Thoracic aorta (tissue), 2 donors: Measurements from ENCODE around the gene CACNA1B. TPM values are rescaled to one million over a fixed set of nuclear protein-coding genes. Genes with fewer than 3 reads are reported as not detected.

Source experiments
- ATAC-seq: fragments of 150-250 bp; one replicate; pipeline ENCODE4 v1.8.0; 2017; ENCODE audit warnings: low read depth; ENCODE audit not compliant: insufficient number of reproducible peaks, low FRiP score
- DNase-seq: peaks from one replicate; pipeline ENCODE4 v3.0.0-alpha.2; 2020; ENCODE audit warnings: low spot score
- H3K27ac ChIP-seq, 2 donors: fragments of 200-600 bp; sonication (generic); 1 replicate in 1 of 2; 2 replicates in 1 of 2; pipeline ENCODE4 v1.5.1; 2016; ENCODE audit warnings: mild to moderate bottlenecking in 2 of 2, moderate library complexity in 2 of 2
- H3K27me3 ChIP-seq: fragments of 200-600 bp; sonication (generic); replicated peaks from 2 replicates; pipeline ENCODE4 v1.6.0; 2016; ENCODE audit warnings: mild to moderate bottlenecking; ENCODE audit not compliant: insufficient read depth
- H3K36me3 ChIP-seq: fragments of 200-600 bp; sonication (generic); one replicate; pipeline ENCODE4 v1.5.1; 2016
- H3K4me1 ChIP-seq, 2 donors: fragments of 200-600 bp; sonication (generic); 1 replicate in 1 of 2; 2 replicates in 1 of 2; pipeline versions ENCODE4 v1.5.1 to v1.6.0; 2016; ENCODE audit warnings: low read depth in 2 of 2, mild to moderate bottlenecking in 1 of 2; ENCODE audit not compliant: control insufficient read depth in 1 of 2
- H3K4me3 ChIP-seq: fragments of 200-600 bp; sonication (generic); 2 replicates; pipeline ENCODE4 v1.5.1; 2016; ENCODE audit warnings: mild to moderate bottlenecking
- H3K9me3 ChIP-seq: fragments of 200-600 bp; sonication (generic); 2 replicates; pipeline ENCODE4 v1.5.1; 2016
- CTCF ChIP-seq: fragments of 200-600 bp; sonication (generic); IDR thresholded peaks from one replicate; pipeline ENCODE4 v1.5.1; 2019; ENCODE audit warnings: antibody characterized with exemption
- total RNA-seq, 2 donors: library from RNA; depleted of rRNA; stranded (reverse); fragments of >200 nt; gene quantifications; one replicate each; pipeline versions ENCODE4 v1.1.0 to v1.2.3, GENCODE V29; 2016

Gene CACNA1B
- total RNA-seq, 2 donors from 2014 or later: 0.07 to 0.14 TPM

- no peaks in the 10 kb centered on the region for H3K4me1 ChIP-seq
- no peaks in the 10 kb centered on the region for H3K36me3 ChIP-seq
- no peaks in the 10 kb centered on the region for H3K27me3 ChIP-seq
- ATAC-seq (no peak), DNase-seq (no peak)
- H3K9me3 ChIP-seq: no peaks in the 10 kb centered on the region
- TF ChIP-seq CTCF: no peak
- no peak overlapping the region for H3K27ac ChIP-seq
- no peak overlapping the region for H3K4me3 ChIP-seq
Observed at GRCh38 chr9:138114501-138115245, 237.1 kb downstream of the CACNA1B start.

GRCh38 chr9:138115506-138115905 is 237.9 kb downstream of the CACNA1B start:
- no peak for TF ChIP-seq CTCF
- H3K4me3 ChIP-seq: no peak overlapping the region
- DNase-seq: no peak
- H3K27me3 ChIP-seq: no peaks in the 10 kb centered on the region
- H3K9me3 ChIP-seq: no peaks in the 10 kb centered on the region
- no peak overlapping the region for H3K27ac ChIP-seq
- no peaks in the 10 kb centered on the region for H3K4me1 ChIP-seq
- no peak for ATAC-seq
- H3K36me3 ChIP-seq: no peaks in the 10 kb centered on the region

GRCh38 chr9:138116521-138116920 is 238.9 kb downstream of the CACNA1B start:
- DNase-seq (no peak), ATAC-seq (no peak)
- no peak for TF ChIP-seq CTCF
- Histone ChIP-seq H3K4me3 (no peak overlapping the region), H3K9me3 (no peaks in the 10 kb centered on the region), H3K27ac (no peak overlapping the region), H3K36me3 (no peaks in the 10 kb centered on the region), H3K27me3 (no peaks in the 10 kb centered on the region), H3K4me1 (no peaks in the 10 kb centered on the region)

DNA sequence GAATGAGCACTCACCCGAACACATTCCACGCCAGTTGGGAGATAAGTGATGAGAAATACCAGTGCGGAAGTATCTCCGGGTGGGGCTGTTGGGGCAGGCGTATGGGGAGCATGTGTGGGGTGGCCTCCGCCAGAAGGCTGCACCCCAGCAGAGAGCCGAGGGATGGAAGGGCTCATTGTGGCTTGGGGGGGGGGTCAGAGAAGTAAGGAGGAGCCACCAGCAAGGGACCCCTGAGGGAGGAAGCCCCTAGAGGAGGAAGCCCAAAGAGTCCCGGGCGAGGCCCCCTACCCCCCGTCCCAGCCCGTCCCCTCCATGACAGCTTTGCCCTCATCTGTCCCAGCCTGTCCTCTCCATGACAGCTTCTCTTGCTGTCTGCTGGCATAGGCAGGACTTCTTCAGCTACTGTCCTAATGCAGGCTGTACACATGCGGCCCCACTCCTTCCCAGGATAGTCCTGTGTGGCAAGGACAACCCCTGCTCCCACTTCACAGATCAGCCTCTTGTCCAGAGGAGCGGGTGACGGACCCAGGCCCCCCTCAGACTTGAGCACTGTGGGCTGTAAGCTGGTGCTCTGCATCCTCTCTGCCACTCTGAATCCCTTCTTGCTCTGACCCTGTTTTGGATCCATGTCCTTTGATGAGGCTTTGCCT is 239.6 kb downstream of the CACNA1B start:
- Histone ChIP-seq H3K4me1 (no peaks in the 10 kb centered on the region), H3K9me3 (no peaks in the 10 kb centered on the region), H3K36me3 (no peaks in the 10 kb centered on the region), H3K4me3 (no peak overlapping the region), H3K27ac (no peak overlapping the region), H3K27me3 (no peaks in the 10 kb centered on the region)
- DNase-seq: no peak
- TF ChIP-seq CTCF: no peak
- no peak for ATAC-seq

DNA sequence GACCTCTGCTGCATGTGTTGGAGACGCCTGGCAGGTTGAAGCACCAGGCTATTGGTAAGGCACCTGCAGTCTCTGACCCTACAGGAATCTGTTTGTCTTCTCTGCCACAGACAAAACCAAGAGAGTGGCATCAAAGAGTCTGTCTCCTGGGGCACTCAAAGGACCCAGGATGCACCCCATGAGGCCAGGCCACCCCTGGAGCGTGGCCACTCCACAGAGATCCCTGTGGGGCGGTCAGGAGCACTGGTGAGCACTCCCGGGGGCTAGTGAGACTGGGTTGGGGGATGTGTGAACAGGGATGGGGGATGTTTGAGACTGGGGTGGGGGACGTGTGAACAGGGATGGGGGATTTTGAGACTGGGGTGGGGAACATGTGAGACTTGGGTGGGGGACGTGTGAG is 240.3 kb downstream of the CACNA1B start:
- H3K27me3 ChIP-seq: no peaks in the 10 kb centered on the region
- DNase-seq (no peak), ATAC-seq (no peak)
- TF ChIP-seq CTCF: no peak
- no peak overlapping the region for H3K4me3 ChIP-seq
- no peaks in the 10 kb centered on the region for H3K4me1 ChIP-seq
- H3K9me3 ChIP-seq: no peaks in the 10 kb centered on the region
- H3K27ac ChIP-seq: no peak overlapping the region
- H3K36me3 ChIP-seq: no peaks in the 10 kb centered on the region
